AG04450 (cell line): Measurements from ENCODE around the gene RBM46. TPM values are rescaled to one million over a fixed set of nuclear protein-coding genes. Genes with fewer than 3 reads are reported as not detected.

Source experiments
- CTCF ChIA-PET: fragments of 300-600, 350-600 bp; formaldehyde crosslinking; extraction: SDS; loops from one replicate; lab custom pipeline; 2022; ENCODE audit warnings: antibody characterized with exemption, inconsistent platforms; lab: Charles Lee
- POLR2A ChIA-PET: fragments of 350-600 bp; formaldehyde crosslinking; extraction: SDS; loops from one replicate; lab custom pipeline; 2021; ENCODE audit warnings: antibody characterized with exemption, inconsistent platforms; lab: Yijun Ruan, JAX
- DNase-seq: peaks from one replicate; pipeline ENCODE4 v3.0.0-alpha.2; 2011; ENCODE audit warnings: low read depth, low spot score
- H3K27ac ChIP-seq: one replicate; pipeline ENCODE4 v1.5.1; 2012; ENCODE audit warnings: low read depth, low read length, control low read depth
- H3K27me3 ChIP-seq: one replicate; pipeline ENCODE4 v1.6.0; 2012; ENCODE audit warnings: low read length; ENCODE audit not compliant: control insufficient read depth, insufficient read depth
- H3K4me3 ChIP-seq: 2 replicates; pipeline ENCODE4 v1.5.1; 2011; ENCODE audit warnings: mild to moderate bottlenecking, low read depth, low read length, control low read depth
- H3K9me3 ChIP-seq: 2 replicates; pipeline ENCODE4 v1.5.1; 2012; ENCODE audit warnings: low read length; ENCODE audit not compliant: control insufficient read depth, insufficient read depth
- CTCF ChIP-seq: IDR thresholded peaks from 2 replicates; pipeline ENCODE4 v1.5.1; 2011; ENCODE audit warnings: low read depth, low read length, control low read depth, inconsistent platforms
- polyA minus RNA-seq: library from RNA; depleted of rRNA, polyadenylated mRNA; stranded (reverse); fragments of >200 nt; gene quantifications from 2 replicates; pipeline ENCODE4 v1.2.3, GENCODE V29; 2011; rRNA and poly(A)+ RNA removed
- polyA plus RNA-seq: library from polyadenylated mRNA; depleted of rRNA; stranded (reverse); fragments of >200 nt; gene quantifications from 2 replicates; pipeline ENCODE4 v1.2.3, GENCODE V29; 2011; rRNA removed

RBM46 gene, protein sequence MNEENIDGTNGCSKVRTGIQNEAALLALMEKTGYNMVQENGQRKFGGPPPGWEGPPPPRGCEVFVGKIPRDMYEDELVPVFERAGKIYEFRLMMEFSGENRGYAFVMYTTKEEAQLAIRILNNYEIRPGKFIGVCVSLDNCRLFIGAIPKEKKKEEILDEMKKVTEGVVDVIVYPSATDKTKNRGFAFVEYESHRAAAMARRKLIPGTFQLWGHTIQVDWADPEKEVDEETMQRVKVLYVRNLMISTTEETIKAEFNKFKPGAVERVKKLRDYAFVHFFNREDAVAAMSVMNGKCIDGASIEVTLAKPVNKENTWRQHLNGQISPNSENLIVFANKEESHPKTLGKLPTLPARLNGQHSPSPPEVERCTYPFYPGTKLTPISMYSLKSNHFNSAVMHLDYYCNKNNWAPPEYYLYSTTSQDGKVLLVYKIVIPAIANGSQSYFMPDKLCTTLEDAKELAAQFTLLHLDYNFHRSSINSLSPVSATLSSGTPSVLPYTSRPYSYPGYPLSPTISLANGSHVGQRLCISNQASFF
- polyA plus RNA-seq (not detected in 2 replicates), polyA minus RNA-seq (not detected in 2 replicates)

DNA sequence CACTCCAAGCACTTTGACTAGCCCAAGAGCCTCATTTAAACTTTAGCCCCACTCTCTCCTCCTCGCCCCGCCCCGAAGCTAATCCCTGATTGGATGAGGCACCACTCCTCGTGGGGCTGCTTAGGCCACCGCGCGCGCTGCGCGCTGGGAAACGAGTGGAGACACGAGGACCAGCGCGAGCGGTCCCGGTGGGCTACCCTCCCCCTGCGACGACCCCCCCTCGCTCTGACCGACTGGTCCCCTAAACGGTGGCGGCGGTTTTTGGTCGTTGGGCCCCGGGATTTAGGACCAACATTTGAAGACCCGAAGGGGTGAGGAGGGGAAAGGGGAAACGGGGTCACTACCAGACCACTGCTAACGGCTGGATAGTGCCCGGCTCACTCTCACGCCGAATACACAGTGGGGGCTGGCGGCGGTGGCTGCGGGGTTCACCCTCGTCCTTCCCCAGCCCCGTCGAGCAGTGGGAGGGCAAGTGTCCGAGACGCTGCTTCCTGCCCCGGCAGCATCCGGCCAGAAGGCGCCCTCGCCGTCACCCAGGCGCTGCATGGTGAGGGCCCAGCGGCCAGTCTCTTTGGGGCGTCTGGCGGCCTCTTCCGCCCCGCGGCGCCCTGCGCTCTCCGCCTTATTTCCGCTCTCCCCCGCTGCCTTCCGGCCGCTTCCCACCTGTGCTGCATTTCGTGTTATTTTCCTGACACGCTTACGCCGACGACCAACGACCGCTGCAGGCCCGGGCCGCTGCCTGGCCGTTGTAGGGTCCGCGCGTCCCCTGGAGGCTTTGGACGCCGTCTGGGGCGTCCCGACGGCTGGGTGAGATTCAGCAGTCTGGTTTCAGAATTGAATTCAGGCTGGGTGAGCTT, at the start of gene RBM46:
TSS of gene RBM46 (plus strand) at position 147 of the 857 bp plus-strand sequence. CDS start 15,481 bp downstream, outside the sequence.
- ChIA-PET CTCF (interaction anchor here (1.7 kb wide), 1 partner anchor 143 kb away, joined by 6 read pairs; no protein-coding TSS in a partner anchor), POLR2A (no interaction called here)
- no peak for TF ChIP-seq CTCF
- Histone ChIP-seq H3K27me3 (no peaks in the 10 kb centered on the region), H3K27ac (no peak within 1 kb of the TSS), H3K4me3 (no peak within 1 kb of the TSS), H3K9me3 (no peaks in the 10 kb centered on the region; the same call in 1 of the 2 replicates)
- no peak for DNase-seq

GRCh38 chr4:154731756-154732155, 49.3 kb upstream of the RBM46 start:
- H3K27me3 ChIP-seq, result no peaks in the 10 kb centered on the region
- no peak overlapping the region for H3K4me3 ChIP-seq
- ChIA-PET POLR2A (no interaction called here), CTCF (no interaction called here)
- no peaks in the 10 kb centered on the region for H3K9me3 ChIP-seq
- H3K27ac ChIP-seq, result no peak overlapping the region
- DNase-seq, result no peak
- TF ChIP-seq CTCF, result no peak

GRCh38 chr4:154732669-154733068, 48.4 kb upstream of the RBM46 start:
- no peak for TF ChIP-seq CTCF
- POLR2A ChIA-PET, result no interaction called here

GRCh38 chr4:154736770-154737169, 44.3 kb upstream of the RBM46 start:
- no peak for DNase-seq
- peaks cover 11% of the 10 kb centered on the region for H3K27me3 ChIP-seq
- ChIA-PET CTCF (no interaction called here), POLR2A (no interaction called here)
- no peak overlapping the region for H3K4me3 ChIP-seq
- no peaks in the 10 kb centered on the region for H3K9me3 ChIP-seq
- TF ChIP-seq CTCF, result no peak
- H3K27ac ChIP-seq, result no peak overlapping the region

More at GRCh38 chr4:154732669-154733068, 48.4 kb upstream of the RBM46 start:
- Histone ChIP-seq H3K9me3 (no peaks in the 10 kb centered on the region), H3K27ac (no peak overlapping the region), H3K27me3 (no peaks in the 10 kb centered on the region), H3K4me3 (no peak overlapping the region)
- CTCF ChIA-PET, result no interaction called here
- DNase-seq, result no peak
